ENCODE results near the gene SLC16A10. TPM values are rescaled to one million over a fixed set of nuclear protein-coding genes. Genes with fewer than 3 reads are reported as not detected.

SLC16A10 gene
- polyA plus RNA-seq, 3 donors = 0.05 to 0.15 TPM; not detected in 1

GRCh38 chr6:111200350-111201243 is 113.3 kb downstream of the SLC16A10 start:
- H3K27me3 Mint-ChIP-seq (ENCODE audit: low read depth in 3 of 3) = no peaks in the 10 kb centered on the region
- Histone ChIP-seq H3K9ac (ENCODE audit: insufficient read depth, low read length, poor library complexity, severe bottlenecking) (no peak overlapping the region), H4K20me1 (ENCODE audit: insufficient read depth, low read length) (no peaks in the 10 kb centered on the region), H3K4me1 (ENCODE audit: control insufficient read depth in 1 of 2, insufficient read depth in 2 of 2, low read length in 2 of 2) (no peaks in the 10 kb centered on the region), H3K36me3 (replicated peaks in 1 of 2; ENCODE audit: control insufficient read depth in 1 of 2, insufficient read depth in 2 of 2, low read length in 2 of 2) (no peaks in the 10 kb centered on the region), H3K27ac (ENCODE audit: low read depth in 1 of 2, low read length in 2 of 2) (no peak overlapping the region), H2AFZ (ENCODE audit: insufficient read depth, low read depth, low read length, poor library complexity, severe bottlenecking) (no peak overlapping the region), H3K27me3 (ENCODE audit: control insufficient read depth in 2 of 2, insufficient read depth in 2 of 2, low read length in 2 of 2) (no peaks in the 10 kb centered on the region), H3K9me3 (replicated peaks in 1 of 2; ENCODE audit: control insufficient read depth in 1 of 2, insufficient read depth in 1 of 2, low read length in 2 of 2) (no peaks in the 10 kb centered on the region), H3K4me3 (replicated peaks in 1 of 3; ENCODE audit: low read depth in 2 of 3, low read length in 3 of 3) (no peak overlapping the region), H3K79me2 (ENCODE audit: insufficient read depth, low read length) (no peaks in the 10 kb centered on the region), H3K4me2 (replicated peaks; ENCODE audit: extremely low read depth, low read length, poor library complexity, severe bottlenecking) (no peak overlapping the region)
- DNase-seq = no peak
- TF ChIP-seq, protein P1, sequence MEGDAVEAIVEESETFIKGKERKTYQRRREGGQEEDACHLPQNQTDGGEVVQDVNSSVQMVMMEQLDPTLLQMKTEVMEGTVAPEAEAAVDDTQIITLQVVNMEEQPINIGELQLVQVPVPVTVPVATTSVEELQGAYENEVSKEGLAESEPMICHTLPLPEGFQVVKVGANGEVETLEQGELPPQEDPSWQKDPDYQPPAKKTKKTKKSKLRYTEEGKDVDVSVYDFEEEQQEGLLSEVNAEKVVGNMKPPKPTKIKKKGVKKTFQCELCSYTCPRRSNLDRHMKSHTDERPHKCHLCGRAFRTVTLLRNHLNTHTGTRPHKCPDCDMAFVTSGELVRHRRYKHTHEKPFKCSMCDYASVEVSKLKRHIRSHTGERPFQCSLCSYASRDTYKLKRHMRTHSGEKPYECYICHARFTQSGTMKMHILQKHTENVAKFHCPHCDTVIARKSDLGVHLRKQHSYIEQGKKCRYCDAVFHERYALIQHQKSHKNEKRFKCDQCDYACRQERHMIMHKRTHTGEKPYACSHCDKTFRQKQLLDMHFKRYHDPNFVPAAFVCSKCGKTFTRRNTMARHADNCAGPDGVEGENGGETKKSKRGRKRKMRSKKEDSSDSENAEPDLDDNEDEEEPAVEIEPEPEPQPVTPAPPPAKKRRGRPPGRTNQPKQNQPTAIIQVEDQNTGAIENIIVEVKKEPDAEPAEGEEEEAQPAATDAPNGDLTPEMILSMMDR (IDR thresholded peaks at IDR 0.05) = no peak
- H3K27ac Mint-ChIP-seq = peak overlapping the region in 1 of 7 donors; percentile 12
- H3K36me3 Mint-ChIP-seq = no peaks in the 10 kb centered on the region
- no CpG with 5 or more reads among the region's 8 CpGs for WGBS (ENCODE audit: insufficient coverage)
- H3K9me3 Mint-ChIP-seq = no peaks in the 10 kb centered on the region
- no peak overlapping the region for H3K4me3 Mint-ChIP-seq
- intact Hi-C loops (cut with micrococcal nuclease) = no loop called here
- H3K4me1 Mint-ChIP-seq = peaks cover 5% of the 10 kb centered on the region

DNA sequence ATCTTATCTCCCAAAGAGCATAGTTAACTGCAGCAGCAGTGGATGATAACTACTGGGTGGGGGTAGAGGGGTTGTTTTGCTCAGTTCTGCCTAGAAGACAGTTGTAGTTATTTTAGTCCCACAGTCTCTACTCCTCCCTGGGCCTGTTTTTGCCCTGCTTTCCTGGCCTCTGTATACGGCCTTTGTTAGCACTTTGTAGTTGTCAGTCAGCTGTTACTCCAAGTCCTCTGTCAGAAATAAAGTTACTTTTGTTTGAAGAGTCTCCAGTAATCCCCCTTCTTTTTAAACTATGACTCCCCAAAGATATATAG is 113.9 kb downstream of the SLC16A10 start:
- Mint-ChIP-seq H3K36me3 (no peaks in the 10 kb centered on the region), H3K27me3 (ENCODE audit: low read depth in 3 of 3) (no peaks in the 10 kb centered on the region), H3K4me1 (peaks cover 5% of the 10 kb centered on the region), H3K27ac (peak overlapping the region in 1 of 7 donors; percentile 12), H3K4me3 (no peak overlapping the region), H3K9me3 (no peaks in the 10 kb centered on the region)
- Histone ChIP-seq H3K9me3 (replicated peaks in 1 of 2; ENCODE audit: control insufficient read depth in 1 of 2, insufficient read depth in 1 of 2, low read length in 2 of 2) (no peaks in the 10 kb centered on the region), H3K4me3 (replicated peaks in 1 of 3; ENCODE audit: low read depth in 2 of 3, low read length in 3 of 3) (no peak overlapping the region), H3K4me2 (replicated peaks; ENCODE audit: extremely low read depth, low read length, poor library complexity, severe bottlenecking) (no peak overlapping the region), H3K36me3 (replicated peaks in 1 of 2; ENCODE audit: control insufficient read depth in 1 of 2, insufficient read depth in 2 of 2, low read length in 2 of 2) (no peaks in the 10 kb centered on the region), H3K27ac (ENCODE audit: low read depth in 1 of 2, low read length in 2 of 2) (no peak overlapping the region), H4K20me1 (ENCODE audit: insufficient read depth, low read length) (no peaks in the 10 kb centered on the region), H3K4me1 (ENCODE audit: control insufficient read depth in 1 of 2, insufficient read depth in 2 of 2, low read length in 2 of 2) (no peaks in the 10 kb centered on the region), H3K27me3 (ENCODE audit: control insufficient read depth in 2 of 2, insufficient read depth in 2 of 2, low read length in 2 of 2) (no peaks in the 10 kb centered on the region), H3K79me2 (ENCODE audit: insufficient read depth, low read length) (no peaks in the 10 kb centered on the region), H3K9ac (ENCODE audit: insufficient read depth, low read length, poor library complexity, severe bottlenecking) (no peak overlapping the region), H2AFZ (ENCODE audit: insufficient read depth, low read depth, low read length, poor library complexity, severe bottlenecking) (no peak overlapping the region)
- no peak for DNase-seq
- intact Hi-C loops (cut with micrococcal nuclease) = no loop called here
- WGBS (ENCODE audit: insufficient coverage) = no CpG with 5 or more reads among the region's 1 CpG
- TF ChIP-seq, protein P1 (IDR thresholded peaks at IDR 0.05) = no peak

Data from CD14-positive monocyte (primary cell).